B cell (primary cell): ENCODE results near the gene ZEB2.

Experiments used
- EZH2 ChIP-seq: IDR thresholded peaks from 2 replicates; pipeline ENCODE4 v1.6.1; 2012; ENCODE audit warnings: borderline replicate concordance, low read depth, mild to moderate bottlenecking, moderate library complexity, low read length; ENCODE audit not compliant: insufficient read depth, poor library complexity, severe bottlenecking
- TF ChIP-seq, protein P1 (sequence below): fragments of 200-600 bp; IDR thresholded peaks from one replicate; pipeline ENCODE4 v1.8.0; 2022; ENCODE audit warnings: antibody characterized with exemption, mild to moderate bottlenecking

GRCh38 chr2:144358374-144358964 lies 161.4 kb downstream of the ZEB2 start:
- TF ChIP-seq, protein P1, sequence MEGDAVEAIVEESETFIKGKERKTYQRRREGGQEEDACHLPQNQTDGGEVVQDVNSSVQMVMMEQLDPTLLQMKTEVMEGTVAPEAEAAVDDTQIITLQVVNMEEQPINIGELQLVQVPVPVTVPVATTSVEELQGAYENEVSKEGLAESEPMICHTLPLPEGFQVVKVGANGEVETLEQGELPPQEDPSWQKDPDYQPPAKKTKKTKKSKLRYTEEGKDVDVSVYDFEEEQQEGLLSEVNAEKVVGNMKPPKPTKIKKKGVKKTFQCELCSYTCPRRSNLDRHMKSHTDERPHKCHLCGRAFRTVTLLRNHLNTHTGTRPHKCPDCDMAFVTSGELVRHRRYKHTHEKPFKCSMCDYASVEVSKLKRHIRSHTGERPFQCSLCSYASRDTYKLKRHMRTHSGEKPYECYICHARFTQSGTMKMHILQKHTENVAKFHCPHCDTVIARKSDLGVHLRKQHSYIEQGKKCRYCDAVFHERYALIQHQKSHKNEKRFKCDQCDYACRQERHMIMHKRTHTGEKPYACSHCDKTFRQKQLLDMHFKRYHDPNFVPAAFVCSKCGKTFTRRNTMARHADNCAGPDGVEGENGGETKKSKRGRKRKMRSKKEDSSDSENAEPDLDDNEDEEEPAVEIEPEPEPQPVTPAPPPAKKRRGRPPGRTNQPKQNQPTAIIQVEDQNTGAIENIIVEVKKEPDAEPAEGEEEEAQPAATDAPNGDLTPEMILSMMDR: no peak
- TF ChIP-seq EZH2: no peak
